DND-41 (cell line): ENCODE results near the gene SLC39A6.
"Not testable (repeated sequence)": the region's sequence is repeated elsewhere in the genome, so short reads cannot be mapped to it uniquely, and the experiment has no call there.

Experiments used
- ATAC-seq: fragments of 200-7000 bp; cut with Tn5 transposase; 3 replicates; pipeline ENCODE4 v1.9.1; 2021; ENCODE audit warnings: low read depth; ENCODE audit not compliant: insufficient read depth
- DNase-seq: peaks from one replicate; pipeline ENCODE4 v3.0.0-alpha.2; 2020
- H2AFZ ChIP-seq: 2 replicates; pipeline ENCODE4 v1.6.0; 2012; ENCODE audit warnings: low read depth, low read length
- H3K27ac ChIP-seq: 2 replicates; pipeline ENCODE4 v1.5.1; 2012; ENCODE audit warnings: low read length, inconsistent platforms
- H3K27me3 ChIP-seq: fragments of 200-600 bp; sonication (generic); 2 replicates; pipeline ENCODE4 v1.6.0; 2012; ENCODE audit warnings: low read length, mild to moderate bottlenecking, inconsistent platforms; ENCODE audit not compliant: insufficient read depth, poor library complexity
- H3K36me3 ChIP-seq: 2 replicates; pipeline ENCODE4 v1.5.1; 2012; ENCODE audit warnings: low read length, inconsistent platforms; ENCODE audit not compliant: insufficient read depth
- H3K4me1 ChIP-seq: 2 replicates; pipeline ENCODE4 v1.5.1; 2012; ENCODE audit warnings: mild to moderate bottlenecking, low read length; ENCODE audit not compliant: insufficient read depth
- H3K4me2 ChIP-seq: 2 replicates; pipeline ENCODE4 v1.6.0; 2012; ENCODE audit warnings: mild to moderate bottlenecking, moderate library complexity, low read length, inconsistent platforms; ENCODE audit not compliant: insufficient read depth
- H3K4me3 ChIP-seq, 2 experiments: fragments of 200-600 bp in 1 of 2; shearing (Covaris generic) in 1 of 2; 2 replicates each; pipeline ENCODE4 v1.5.1; 2012 to 2016; ENCODE audit warnings: inconsistent platforms in 2 of 2, low read length in 2 of 2, mild to moderate bottlenecking in 2 of 2, low read depth in 1 of 2, moderate library complexity in 1 of 2
- H3K79me2 ChIP-seq: 2 replicates; pipeline ENCODE4 v1.6.0; 2012; ENCODE audit warnings: low read length, inconsistent platforms; ENCODE audit not compliant: insufficient read depth
- H3K9ac ChIP-seq: 2 replicates; pipeline ENCODE4 v1.6.0; 2012; ENCODE audit warnings: low read depth, mild to moderate bottlenecking, inconsistent platforms, low read length, moderate library complexity
- H3K9me3 ChIP-seq: 2 replicates; pipeline ENCODE4 v1.5.1; 2012; ENCODE audit warnings: low read length, moderate library complexity, mild to moderate bottlenecking, inconsistent platforms; ENCODE audit not compliant: insufficient read depth, severe bottlenecking
- H4K20me1 ChIP-seq: 2 replicates; pipeline ENCODE4 v1.6.0; 2012; ENCODE audit warnings: low read length; ENCODE audit not compliant: insufficient read depth
- CTCF ChIP-seq: IDR thresholded peaks from 2 replicates; pipeline ENCODE4 v1.5.1; 2012; ENCODE audit warnings: borderline replicate concordance, low read length, moderate library complexity, mild to moderate bottlenecking; ENCODE audit not compliant: poor library complexity, severe bottlenecking; ENCODE audit errors: extremely low read depth
- EZH2 ChIP-seq: IDR thresholded peaks from 3 replicates; pipeline ENCODE4 v1.6.1; 2012; ENCODE audit warnings: borderline replicate concordance, low read depth, mild to moderate bottlenecking, moderate library complexity, low read length, inconsistent platforms; ENCODE audit not compliant: severe bottlenecking

Gene SLC39A6

GRCh38 chr18:36083729-36084128, 45.4 kb downstream of the SLC39A6 start:
- no peaks in the 10 kb centered on the region for H4K20me1 ChIP-seq
- H3K4me3 ChIP-seq = no peak overlapping the region
- H3K4me2 ChIP-seq = no peak overlapping the region
- H3K27ac ChIP-seq = no peak overlapping the region
- DNase-seq (no peak), ATAC-seq (no peak)
- H2AFZ ChIP-seq = no peak overlapping the region
- H3K27me3 ChIP-seq = no peaks in the 10 kb centered on the region
- no peak for TF ChIP-seq CTCF
- no peak for TF ChIP-seq EZH2
- H3K36me3 ChIP-seq = no peaks in the 10 kb centered on the region
- no peaks in the 10 kb centered on the region for H3K4me1 ChIP-seq
- peaks cover 6% of the 10 kb centered on the region for H3K9me3 ChIP-seq
- H3K79me2 ChIP-seq = no peaks in the 10 kb centered on the region
- no peak overlapping the region for H3K9ac ChIP-seq

DNA sequence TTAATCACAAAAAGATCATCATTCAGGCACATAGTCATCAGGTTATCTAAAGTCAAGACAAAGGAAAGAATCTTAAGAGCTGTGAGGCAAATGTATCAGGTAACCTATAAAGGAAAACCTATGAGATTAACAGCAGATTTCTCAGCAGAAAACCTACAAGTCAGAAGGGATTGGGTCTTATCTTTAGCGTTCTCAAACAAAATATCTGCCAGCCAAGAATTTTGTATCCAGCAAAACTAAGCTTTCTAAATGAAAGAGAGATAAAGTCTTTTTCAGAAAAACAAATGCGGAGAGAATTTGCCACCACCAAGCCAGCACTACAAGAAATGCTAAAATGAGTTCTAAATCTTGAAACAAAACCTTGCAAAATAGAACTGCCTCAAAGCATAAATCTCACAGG, 48.0 kb downstream of the SLC39A6 start:
- not testable (repeated sequence) for H3K4me3 ChIP-seq, H3K27ac ChIP-seq, H3K9ac ChIP-seq, H3K9me3 ChIP-seq, H2AFZ ChIP-seq, ATAC-seq, H3K4me1 ChIP-seq, H4K20me1 ChIP-seq, DNase-seq, H3K4me2 ChIP-seq, H3K79me2 ChIP-seq, H3K36me3 ChIP-seq, H3K27me3 ChIP-seq

DNA sequence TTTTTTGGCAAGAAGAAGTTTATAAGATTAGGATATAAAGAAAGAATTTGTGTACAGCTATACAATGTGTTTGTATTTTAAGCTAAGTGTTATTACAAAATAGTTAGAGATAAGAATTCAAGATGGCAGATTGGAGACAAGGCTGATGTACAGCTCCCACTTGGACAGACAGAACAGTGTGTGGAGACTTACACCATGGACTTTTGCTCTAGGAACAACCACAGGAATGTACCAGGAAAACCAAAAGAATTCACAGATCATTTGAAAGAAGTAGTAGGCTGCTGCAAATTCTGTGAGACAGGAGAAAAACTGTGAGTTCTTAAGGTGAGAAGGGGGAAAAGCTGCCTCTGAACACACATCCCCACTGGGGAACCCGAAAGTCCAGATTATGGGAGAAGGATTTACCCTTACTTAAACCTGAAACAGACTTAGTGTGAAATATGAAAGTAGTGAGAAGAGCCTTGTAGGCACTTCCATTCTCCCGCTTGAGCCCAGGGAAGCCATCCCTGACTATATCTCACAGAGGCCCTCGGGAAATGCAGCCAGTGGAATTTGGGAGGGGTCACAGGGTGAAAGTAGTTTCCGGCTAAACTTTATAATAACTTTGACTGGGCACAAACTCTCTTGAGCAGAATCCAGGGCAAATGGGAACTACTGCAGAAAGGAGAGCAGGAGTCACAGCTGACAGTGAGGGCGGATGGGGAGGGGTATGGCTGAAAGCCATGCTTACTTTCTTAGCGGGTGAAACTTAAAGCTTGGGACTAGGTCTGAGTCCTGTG, 50.2 kb downstream of the SLC39A6 start:
- Histone ChIP-seq H3K9ac (no peak overlapping the region), H3K9me3 (peaks cover 6% of the 10 kb centered on the region), H2AFZ (no peak overlapping the region), H3K27ac (no peak overlapping the region), H4K20me1 (no peaks in the 10 kb centered on the region), H3K4me1 (no peaks in the 10 kb centered on the region), H3K36me3 (no peaks in the 10 kb centered on the region), H3K4me2 (no peak overlapping the region), H3K4me3 (no peak overlapping the region), H3K79me2 (no peaks in the 10 kb centered on the region), H3K27me3 (peaks cover 3% of the 10 kb centered on the region)
- DNase-seq = no peak
- ATAC-seq = no peak
- TF ChIP-seq CTCF (no peak), EZH2 (no peak)

- not testable (repeated sequence) for H4K20me1 ChIP-seq, ATAC-seq, H3K9ac ChIP-seq
Observed at GRCh38 chr18:36077764-36078163, 51.4 kb downstream of the SLC39A6 start.

More at GRCh38 chr18:36077764-36078163, 51.4 kb downstream of the SLC39A6 start:
- H3K4me2 ChIP-seq, DNase-seq, H2AFZ ChIP-seq, H3K9me3 ChIP-seq, H3K79me2 ChIP-seq, H3K4me3 ChIP-seq, H3K27me3 ChIP-seq, H3K27ac ChIP-seq, H3K36me3 ChIP-seq, H3K4me1 ChIP-seq: not testable (repeated sequence)
